ENCODE results near the gene NOL4L. TPM values are rescaled to one million over a fixed set of nuclear protein-coding genes. Genes with fewer than 3 reads are reported as not detected.

The NOL4L gene
- total RNA-seq, 1 donor from 2014 or later = 106 TPM

- Mint-ChIP-seq H3K27me3 (ENCODE audit: unreplicated experiment) (peaks cover 15% of the 10 kb centered on the region), H3K9me3 (ENCODE audit: unreplicated experiment) (peaks cover 13% of the 10 kb centered on the region), H3K27ac (ENCODE audit: unreplicated experiment) (peak overlapping the region; percentile 12), H3K4me3 (ENCODE audit: unreplicated experiment) (no peak overlapping the region), H3K4me1 (ENCODE audit: low read depth, unreplicated experiment) (peaks cover 22% of the 10 kb centered on the region), H3K36me3 (ENCODE audit: unreplicated experiment) (peaks cover 6% of the 10 kb centered on the region)
- TF ChIP-seq CTCF (IDR thresholded peaks at IDR 0.05; ENCODE audit: partially characterized antibody, unreplicated experiment) = no peak
- peak; percentile 92 for DNase-seq
These were observed 121.3 kb downstream of the NOL4L start for GRCh38 chr20:32463642-32464400.

GRCh38 chr20:32462900-32463641 is 122.1 kb downstream of the NOL4L start:
- no peak for TF ChIP-seq CTCF (IDR thresholded peaks at IDR 0.05; ENCODE audit: partially characterized antibody, unreplicated experiment)
- Mint-ChIP-seq H3K27me3 (ENCODE audit: unreplicated experiment) (peaks cover 22% of the 10 kb centered on the region), H3K9me3 (ENCODE audit: unreplicated experiment) (peaks cover 20% of the 10 kb centered on the region), H3K4me3 (ENCODE audit: unreplicated experiment) (no peak overlapping the region), H3K36me3 (ENCODE audit: unreplicated experiment) (peaks cover 6% of the 10 kb centered on the region), H3K4me1 (ENCODE audit: low read depth, unreplicated experiment) (peaks cover 30% of the 10 kb centered on the region), H3K27ac (ENCODE audit: unreplicated experiment) (peak overlapping the region; percentile 12)
- no peak for DNase-seq

- Mint-ChIP-seq H3K36me3 (ENCODE audit: unreplicated experiment) (peaks cover 6% of the 10 kb centered on the region), H3K27me3 (ENCODE audit: unreplicated experiment) (peaks cover 26% of the 10 kb centered on the region), H3K27ac (ENCODE audit: unreplicated experiment) (peak overlapping the region; percentile 33), H3K4me3 (ENCODE audit: unreplicated experiment) (no peak overlapping the region), H3K9me3 (ENCODE audit: unreplicated experiment) (peaks cover 25% of the 10 kb centered on the region), H3K4me1 (ENCODE audit: low read depth, unreplicated experiment) (peaks cover 33% of the 10 kb centered on the region)
- no peak for DNase-seq
- TF ChIP-seq CTCF (IDR thresholded peaks at IDR 0.05; ENCODE audit: partially characterized antibody, unreplicated experiment) = no peak
These were observed 123.1 kb downstream of the NOL4L start for GRCh38 chr20:32461836-32462600.

- Mint-ChIP-seq H3K4me3 (ENCODE audit: unreplicated experiment) (no peak overlapping the region), H3K27ac (ENCODE audit: unreplicated experiment) (no peak overlapping the region), H3K27me3 (ENCODE audit: unreplicated experiment) (peaks cover 20% of the 10 kb centered on the region), H3K9me3 (ENCODE audit: unreplicated experiment) (peaks cover 22% of the 10 kb centered on the region), H3K36me3 (ENCODE audit: unreplicated experiment) (peaks cover 6% of the 10 kb centered on the region), H3K4me1 (ENCODE audit: low read depth, unreplicated experiment) (peaks cover 39% of the 10 kb centered on the region)
- no peak for DNase-seq
- no peak for TF ChIP-seq CTCF (IDR thresholded peaks at IDR 0.05; ENCODE audit: partially characterized antibody, unreplicated experiment)
These were observed 124.3 kb downstream of the NOL4L start for GRCh38 chr20:32460683-32461320.
